ENCODE results near the gene CPED1.
"Not testable (repeated sequence)": the region's sequence is repeated elsewhere in the genome, so short reads cannot be mapped to it uniquely, and the experiment has no call there.

Gene CPED1

DNA sequence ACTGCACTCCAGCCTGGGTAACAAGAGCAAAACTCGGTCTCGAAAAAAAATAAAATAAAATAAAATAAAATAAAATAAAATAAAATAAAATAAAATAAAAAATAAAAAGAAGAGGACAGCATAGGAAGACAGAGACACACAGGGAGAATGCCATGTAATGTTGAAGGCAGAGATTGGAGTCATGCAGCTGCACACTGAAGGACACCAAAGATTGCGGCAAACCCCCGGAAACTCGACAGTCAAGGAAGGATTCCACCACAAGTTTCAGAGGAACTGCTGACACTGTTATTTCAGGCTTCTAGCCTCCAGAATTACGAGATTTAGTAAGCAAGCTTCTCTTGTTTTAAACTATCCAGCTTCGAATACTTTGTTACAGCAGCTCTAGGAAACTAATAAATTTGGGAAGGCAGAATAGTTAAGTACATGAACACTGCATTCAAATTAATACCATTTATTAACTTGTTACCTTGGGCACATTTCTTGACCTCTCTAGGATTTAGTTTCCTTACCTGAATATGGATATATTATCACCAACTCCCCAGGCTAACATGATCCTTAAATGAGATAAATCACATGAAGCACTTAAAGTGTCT, 9.5 kb downstream of the CPED1 start:
- no peak for FAIRE-seq

DNA sequence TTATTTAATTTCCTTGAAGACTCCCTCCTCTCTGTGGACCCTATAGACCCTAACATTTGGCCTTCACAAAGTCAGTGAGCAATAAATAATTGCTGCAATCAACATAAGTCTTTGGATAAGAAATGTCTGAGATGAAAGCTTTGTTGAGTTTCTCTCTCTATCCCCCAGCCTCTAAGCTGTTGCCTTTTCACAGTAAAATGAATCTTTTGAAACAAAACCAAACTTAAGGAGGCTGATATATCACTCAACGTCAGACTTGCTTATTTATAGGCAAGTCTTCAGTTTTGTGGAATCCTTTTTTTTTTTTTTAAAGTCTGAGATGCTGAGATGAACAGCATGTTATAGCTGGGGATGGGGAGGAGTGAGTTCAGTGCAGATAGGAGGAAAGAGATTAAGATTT, 10.0 kb downstream of the CPED1 start:
- no peak for FAIRE-seq

DNA sequence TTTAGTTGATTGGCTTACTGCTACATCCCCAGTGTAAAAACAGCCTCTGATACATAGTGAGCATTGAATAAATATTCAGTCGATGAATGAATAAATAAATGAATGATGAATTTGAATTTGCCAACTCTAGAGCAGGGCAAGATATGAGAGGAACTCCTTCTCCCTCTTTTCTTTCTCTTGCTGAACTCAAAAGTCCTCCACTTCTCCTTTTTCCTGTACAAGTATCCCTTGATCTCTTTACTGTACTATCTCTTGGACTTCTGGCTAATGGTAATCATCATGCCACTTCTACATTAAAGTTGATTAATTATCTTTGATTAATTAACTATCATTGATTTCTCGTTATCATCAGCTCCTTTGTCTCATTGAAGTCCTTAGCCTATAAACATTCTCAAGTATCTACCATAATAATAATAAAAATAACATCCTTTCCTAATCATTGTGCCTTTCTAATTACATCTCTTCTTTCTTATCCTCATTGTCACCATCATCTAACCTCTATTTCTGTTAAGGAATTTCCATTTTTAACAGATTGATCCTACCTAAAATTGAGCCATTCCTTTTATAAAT, 10.6 kb downstream of the CPED1 start:
- no peak for FAIRE-seq

DNA sequence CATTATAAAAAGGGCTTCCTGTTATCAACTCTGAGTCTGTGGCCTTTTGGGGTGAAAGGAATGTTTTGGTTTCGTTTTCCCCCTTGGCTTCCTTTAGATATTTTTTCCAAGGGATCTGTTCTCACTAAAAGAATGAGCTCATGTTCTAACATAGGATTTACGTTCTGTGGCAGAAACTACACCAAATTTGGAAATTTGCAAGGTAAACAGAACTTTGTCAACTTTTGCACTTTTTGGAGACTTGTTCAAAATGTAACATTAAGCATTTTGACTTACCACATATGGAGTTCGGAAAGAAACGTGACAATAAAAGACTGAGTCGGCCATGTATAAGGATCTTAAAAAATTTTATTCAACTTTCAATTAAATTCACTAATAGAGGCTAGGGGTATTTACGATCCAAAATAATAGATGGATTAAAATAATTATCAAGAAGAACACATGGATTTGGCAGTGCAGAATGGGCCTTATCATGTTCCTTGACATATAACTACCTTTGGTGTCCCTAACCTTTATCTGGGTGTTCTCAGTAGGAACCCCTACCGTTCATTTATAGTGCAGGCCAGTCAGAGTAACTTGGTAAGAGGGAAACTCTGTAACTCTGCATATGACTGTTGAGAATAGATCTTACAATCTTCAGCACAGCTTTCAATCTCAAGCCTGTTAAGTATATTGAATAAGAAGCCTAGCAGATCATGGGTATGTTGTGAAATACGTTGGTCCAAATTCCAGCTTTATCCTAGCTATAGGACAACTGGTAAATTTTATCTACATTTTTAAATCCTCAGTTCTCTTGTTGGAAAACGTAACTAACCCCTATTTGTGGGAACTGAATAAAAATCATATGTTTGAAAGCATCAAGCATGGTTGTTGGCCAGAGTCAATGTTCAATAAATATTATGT, 11.8 kb downstream of the CPED1 start:
- FAIRE-seq: no peak

DNA sequence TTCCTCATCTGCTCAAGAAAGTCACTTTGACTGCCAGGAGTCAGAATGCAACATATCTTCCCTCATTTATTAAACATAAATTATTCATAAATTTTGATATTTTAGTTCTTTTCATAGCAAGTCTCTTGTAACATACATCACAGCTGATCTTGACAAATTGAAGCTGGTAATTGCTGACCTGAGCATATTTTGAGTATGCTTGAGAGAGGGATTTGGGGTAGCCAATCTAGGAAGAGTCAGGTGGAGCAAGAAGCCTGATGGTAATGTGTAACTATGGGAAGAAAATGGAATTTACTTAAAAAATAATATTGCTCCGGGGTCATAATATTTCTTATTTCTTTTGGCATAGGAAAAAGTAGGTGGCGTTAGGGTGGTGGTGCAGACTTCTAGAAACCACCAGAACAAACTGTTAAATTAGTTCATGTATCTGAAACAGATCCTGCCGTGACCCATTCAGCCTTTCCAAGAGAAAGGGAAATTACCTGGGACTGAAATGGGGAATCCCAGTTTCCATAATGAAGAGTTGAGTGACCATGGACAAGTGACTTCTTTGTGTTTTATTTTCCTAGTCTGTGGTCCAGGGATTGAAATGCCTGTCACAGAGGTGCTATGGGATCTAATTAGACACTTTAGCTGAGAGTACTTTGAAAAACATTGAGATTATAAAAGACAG, 12.9 kb downstream of the CPED1 start:
- FAIRE-seq: no peak

DNA sequence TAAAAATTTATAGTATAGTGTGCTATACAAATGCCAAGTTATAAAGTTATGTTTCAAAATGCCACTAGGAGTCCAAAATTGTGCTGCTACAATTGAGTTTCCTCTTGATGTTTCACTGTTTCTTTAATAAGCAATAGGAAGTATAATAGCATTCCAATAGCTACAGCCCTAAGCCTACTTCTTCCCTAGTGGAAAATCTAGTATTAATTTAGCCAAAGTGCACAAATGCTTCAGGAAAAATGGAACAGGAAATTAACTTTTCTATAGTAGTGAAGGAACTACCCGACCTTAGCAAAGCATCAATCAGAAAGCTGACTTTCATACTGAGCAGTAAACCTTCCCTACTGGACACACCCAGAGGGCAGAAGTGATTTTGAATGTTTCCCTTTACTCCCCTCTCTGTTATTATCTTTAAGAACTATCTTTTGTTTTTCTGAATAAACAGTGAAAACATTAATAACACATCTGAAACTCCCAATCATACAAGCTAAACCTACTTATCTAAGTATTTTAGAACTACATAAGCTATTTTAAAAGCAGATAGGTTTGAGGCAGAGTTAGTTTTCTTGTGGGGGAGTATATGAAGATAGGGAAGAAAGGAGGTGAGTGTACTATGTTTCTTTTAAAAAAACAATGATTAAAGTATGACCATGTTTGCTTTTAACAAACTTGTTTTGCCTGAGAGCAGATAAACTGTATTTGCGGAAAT, 13.7 kb downstream of the CPED1 start:
- no peak for FAIRE-seq

DNA sequence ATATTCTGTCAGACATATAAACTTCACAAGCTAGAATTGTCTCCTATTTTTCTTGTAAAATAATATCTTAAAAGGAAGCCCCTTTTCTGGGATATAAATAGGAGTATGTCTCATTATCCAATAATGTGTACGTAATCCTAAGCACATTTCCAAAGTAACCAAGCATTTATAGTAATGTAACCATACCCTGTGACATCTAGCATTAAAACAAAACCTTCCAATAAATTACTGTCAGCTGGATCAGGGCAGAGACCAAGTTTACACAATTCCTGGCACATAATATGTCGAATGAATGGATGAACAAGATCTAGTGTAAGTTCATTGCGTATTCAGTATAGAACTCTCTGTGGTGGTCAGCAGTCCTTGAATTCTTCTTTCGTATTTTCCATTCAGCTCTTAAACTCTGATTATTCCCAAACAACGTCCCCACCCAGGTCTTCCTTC, 14.3 kb downstream of the CPED1 start:
- FAIRE-seq: no peak

DNA sequence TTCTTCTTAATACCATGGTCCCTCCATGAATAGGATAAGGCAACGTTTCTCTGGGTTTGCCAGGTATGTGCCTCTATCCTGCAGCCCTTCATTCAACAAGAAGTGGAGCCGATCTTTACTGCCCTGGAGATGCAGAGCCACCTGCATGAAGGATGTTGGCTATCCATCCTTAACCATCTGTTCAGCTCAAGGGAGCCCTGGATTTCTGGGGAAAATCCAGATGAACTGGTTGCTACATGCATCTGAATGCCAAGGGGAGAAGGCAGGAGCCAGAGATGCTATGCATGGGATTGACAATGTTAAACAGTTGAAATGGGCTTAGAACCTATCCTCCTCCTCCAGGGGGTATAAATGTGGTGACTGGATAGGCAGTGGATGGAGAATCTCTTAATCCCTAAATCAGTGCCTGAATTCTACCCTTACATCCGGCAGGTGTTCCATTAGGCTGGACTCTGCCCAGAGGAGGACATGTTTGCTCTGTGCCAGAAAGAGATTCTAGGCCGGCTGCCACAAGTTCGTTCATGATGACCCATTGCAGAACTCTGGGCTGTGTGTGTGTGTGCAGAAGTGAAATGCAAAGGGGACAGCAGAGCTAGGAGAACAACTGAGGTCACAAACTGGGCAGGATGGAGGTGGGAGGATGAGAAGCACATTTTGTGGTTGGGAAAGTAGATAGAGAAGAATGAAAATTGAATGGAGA, 15.6 kb downstream of the CPED1 start:
- FAIRE-seq: no peak

DNA sequence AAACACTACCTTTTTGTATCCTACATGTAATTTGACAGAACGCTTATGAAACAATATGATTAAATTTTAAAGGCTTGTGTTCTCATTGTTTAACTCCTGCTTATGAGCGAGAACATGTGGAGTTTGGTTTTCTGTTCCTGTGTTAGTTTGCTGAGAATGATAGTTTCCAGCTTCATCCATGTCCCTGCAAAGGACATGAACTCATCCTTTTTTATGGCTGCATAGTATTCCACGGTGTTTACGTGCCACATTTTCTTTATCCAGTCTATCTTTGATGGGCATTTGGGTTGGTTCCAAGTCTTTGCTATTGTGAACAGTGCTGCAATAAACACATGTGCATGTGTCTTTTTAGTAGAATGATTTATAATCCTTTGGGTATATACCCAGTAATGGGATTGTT, 16.5 kb downstream of the CPED1 start:
- not testable (repeated sequence) for FAIRE-seq

DNA sequence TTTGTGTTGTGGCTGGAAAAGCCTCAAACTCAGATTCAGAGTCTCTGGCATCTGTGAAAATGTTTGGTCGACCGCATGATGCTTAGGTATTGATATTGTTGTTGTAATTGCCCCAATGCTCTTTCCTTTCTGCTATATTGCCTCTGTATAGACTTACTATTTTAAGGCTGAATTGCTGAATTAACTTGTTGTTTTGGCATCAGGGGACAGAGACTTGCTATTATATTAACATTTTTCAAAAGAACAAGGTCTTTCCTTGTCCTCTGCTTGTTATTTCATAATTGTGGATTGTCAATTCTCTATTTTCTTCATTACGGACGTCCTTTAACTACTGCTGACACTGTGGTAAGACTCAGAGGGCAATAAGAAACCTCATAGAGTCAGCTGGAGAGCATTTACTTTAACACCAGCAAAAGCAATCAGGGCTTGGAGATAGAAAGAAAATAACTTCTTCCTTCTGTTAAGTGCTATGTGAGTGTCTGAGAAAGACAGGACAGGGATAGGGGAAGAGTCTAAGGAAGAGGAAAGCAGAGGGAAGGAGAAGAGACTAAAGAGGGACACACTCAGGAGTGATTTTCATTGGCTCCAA, 17.6 kb downstream of the CPED1 start:
- no peak for FAIRE-seq

DNA sequence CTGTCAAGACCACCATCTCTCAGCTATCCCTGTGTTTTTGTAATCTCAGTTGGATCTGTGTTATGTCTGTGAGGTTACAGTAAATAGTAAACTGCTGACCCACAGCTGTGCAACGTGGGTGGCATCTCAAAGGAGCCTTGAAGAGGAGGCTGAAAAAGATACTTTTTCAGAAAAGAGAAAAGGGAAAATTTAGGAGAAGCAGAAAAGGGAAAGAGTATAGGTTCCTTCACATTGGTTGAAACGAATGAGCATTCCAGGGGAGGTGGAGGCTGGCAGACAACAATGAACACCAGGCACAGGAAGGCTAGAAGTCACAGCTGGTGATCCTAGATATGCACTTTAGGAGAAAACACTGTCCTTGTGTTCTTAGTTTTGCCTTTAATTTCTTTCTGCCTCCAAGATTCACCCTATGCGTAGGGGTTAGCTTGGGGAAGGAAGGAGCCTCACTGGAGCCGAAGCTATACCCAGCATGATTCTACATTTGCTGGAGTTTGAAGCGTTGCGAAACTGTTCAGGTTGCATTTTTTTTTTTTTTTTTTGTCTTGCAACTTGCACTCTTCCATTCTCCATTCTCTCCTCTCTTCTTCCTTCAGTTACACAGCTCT, 18.3 kb downstream of the CPED1 start:
- no peak for FAIRE-seq

DNA sequence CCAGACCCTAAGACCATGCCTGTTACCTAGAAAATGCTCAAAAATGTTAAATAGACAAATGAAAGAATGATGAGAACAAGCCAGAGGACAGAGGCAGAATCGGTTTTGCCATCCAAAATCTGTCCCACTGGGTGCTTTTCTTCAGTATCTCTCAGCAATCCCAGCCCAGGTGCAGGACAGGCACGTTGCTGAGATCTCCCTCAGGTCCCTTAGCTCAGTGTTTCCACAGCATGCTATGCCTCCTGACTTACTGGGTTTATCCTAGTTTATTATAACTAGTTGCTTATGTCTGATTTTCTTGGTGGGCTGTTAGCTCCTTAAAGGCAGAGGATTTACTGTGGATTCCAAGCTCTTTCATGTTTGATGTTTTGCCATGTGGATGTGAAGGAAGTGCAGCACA, 20.3 kb downstream of the CPED1 start:
- no peak for FAIRE-seq

DNA sequence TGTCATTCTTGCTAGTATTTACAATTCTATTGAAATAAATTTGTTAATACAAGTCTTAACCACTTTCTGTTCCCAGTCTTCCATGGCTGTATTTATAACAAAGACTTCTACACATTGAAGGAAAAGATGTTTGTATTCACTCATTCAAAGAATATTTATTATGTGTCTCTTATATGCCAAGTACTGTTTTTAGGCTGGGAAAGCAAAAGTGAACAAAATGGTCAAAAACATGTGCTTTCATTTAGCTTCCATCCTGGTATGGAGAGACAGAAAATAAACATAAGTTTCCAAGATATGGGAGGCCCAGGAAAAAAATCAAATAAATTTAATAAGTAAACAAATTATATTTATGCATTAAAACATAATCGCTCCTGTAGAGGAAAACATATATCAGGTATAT, 22.9 kb downstream of the CPED1 start:
- FAIRE-seq: no peak

DNA sequence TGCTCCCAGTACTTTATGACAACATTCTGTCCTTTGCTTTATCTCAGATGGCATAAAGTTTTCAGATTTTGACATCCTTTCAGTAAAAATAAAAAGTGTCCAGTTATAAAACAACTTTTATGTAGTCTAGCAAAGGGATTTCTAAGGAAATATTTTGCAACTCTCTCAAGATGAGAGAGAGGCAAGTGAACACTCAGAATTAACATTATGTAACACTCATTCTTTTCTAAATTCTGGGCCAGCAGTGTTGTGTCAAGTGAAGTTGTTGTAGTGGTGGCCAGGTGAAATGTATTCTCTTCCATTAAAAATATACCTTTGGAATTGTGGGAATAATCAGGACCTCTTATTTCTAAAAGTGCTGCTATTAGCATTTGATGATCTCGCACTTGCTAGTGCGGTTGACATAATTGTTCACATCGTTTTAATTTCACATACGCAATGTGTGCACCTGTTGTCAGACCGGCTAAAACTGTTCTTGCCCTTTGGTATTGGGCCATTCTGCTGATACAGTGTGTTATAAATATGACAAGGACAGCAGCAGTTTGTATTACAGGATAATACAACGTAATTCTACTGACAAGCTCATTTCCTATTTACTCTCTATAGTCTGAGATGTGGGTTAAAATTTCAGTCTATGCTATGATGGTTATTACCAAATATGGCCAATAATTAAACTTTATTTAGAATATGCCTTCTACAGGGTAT, 23.8 kb downstream of the CPED1 start:
- no peak for FAIRE-seq

DNA sequence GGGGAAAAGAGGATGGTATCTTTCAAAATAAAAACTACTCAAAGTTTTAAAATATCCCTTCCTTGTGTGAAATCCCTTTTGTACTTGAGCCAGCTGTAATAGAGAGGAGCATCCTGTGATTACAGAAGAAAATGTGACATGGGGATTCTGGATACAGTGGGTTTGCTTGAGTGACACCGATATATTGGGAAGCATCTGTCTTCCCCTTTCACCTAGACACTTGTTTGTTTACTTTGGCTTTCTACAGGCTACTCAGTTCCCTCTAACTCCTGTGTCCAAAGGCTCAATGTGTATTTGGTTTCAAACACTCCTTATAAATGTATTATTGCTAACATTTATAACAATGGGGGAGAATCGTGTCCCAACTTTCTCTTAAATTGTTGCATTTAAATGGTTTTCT, 24.4 kb downstream of the CPED1 start:
- no peak for FAIRE-seq

DNA sequence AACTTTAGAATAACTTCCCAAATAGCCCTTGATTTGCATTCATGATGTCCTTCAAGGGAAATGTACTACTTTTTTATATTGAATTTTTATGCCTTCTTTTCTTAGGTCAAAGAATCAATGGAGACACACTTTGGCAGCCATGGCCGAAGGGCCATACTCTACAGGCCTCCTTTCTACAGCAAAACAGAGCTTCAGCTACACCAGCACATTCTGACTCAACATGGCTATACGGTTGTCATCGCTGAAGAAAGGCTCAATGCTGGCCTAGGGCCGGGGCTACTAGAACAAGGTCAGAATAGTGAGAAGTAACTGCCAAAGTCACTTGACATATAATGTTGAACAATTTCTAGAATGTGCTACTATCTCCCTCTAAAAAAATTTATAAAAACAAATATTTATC, 27.0 kb downstream of the CPED1 start:
- FAIRE-seq: no peak

DNA sequence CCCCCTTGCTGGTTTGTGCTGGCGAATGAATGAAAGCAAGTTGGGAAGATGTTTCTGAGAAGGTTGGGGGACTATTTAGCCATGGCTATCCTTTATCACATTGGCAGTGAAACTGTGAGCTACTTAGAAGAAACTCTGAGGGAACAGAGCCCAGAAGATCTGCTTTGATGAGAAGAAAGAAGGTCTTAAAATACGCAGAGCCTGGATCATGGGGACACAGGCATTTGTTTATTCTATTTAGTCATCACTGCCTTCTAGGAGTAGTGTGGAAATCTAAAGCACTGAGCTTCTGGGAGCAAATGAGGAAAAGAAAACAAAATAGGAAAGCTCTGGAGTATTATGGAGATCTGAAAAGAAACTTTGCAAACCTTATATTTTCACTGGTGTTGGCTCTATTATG, 28.5 kb downstream of the CPED1 start:
- FAIRE-seq: no peak

DNA sequence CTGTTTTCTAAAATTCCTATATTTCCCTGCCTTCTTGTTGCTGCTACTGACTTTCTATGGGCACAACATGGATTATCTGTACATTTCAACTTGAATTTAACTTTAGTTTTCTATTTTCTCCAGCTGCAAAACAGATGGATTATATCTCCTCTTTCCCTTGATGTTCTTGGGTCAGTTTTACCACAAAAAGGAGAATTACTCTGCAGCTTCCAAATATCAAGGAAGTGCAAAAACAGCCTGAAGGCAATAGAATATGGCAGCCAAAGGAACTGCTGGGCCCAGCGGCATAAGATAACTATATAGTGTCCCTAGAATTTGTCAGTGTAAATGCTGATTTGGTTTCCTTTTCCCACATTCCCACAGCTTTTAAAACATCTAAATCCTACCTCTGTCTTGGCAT, 29.1 kb downstream of the CPED1 start:
- no peak for FAIRE-seq

DNA sequence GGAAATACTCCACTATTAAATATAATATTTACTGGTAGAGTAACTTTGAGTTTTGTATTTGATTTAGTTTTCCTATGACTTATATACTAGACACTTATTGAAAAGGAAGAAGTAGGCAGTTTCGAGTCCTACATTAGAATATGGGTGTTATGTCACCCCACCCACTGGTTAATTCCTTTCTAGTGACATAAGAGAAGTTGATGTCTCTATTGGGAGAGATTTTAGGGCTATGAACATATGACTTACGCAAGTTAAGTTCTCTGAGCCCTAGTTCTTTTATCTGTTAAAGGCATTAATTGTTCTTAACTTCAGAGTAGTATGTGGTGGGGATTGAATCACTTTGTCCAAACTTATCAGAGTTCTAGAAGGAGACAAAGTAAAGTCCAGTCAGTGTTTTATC, 30.5 kb downstream of the CPED1 start:
- no peak for FAIRE-seq

DNA sequence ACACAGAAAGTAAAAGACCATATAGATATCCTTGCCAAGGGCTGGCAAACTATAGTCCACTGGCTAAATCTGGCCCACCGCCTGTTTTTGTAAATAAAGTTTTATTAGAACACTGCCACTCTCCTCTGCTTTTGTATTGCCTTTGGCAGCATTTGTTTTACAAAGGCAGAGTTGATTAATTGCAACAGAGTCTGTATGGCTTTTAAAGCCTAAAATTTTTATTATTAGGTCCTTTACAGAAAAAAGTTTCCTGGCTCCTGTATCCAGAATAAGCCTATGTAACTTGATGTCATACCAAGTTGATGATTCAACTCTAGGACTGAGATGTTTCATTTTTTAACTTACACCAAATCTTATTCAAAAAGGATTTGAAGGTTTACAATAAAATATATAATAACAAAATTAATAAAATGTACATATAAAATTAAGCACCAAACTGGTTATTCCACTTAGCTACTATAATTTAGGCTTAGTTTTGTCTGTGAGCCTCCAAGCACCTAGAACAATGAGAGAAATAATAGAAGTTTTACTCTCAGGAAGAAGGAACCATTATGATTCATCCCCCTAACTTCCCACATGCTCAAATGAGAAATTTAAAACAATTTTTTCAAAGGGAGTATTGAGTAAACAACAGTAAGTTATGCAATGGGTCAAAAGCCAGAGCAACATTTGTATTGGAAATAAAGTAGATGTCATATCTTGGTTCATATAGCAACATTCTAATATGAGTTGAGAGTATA, 31.9 kb downstream of the CPED1 start:
- no peak for FAIRE-seq
